Measurements from ENCODE around the gene PHF5A. TPM values are rescaled to one million over a fixed set of nuclear protein-coding genes. Genes with fewer than 3 reads are reported as not detected.

Gene PHF5A
- total and polyA plus RNA-seq, 11 donors: 13.4 to 49.9 (median 20.5) TPM

DNA sequence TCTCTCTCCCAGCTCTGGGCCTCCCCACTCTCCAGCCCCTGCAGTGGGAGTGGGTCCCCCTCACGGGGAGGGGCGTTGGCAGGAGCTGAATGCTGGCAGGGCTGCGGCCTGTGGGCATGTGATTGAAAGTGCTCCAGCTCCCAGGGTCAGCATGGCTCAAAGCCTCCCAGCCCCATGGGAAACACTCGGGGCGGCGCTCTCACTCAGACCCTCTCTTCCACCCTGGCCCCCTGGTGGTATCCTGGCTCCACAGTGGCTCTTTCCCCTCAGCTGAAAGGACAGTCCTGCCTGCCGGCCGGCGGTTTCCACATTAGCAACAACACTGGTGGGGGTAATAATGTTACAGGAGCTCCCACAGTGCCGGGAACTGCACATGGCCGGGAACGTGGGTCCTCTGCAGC lies 40.3 kb upstream of the PHF5A start:
- ATAC-seq: peak; percentile 16 to 59 (median 45)
- WGBS, 4 donors: 35 to 75% (median 46%) methylated on average over 3 to 12 of the region's 12 CpGs
- peaks cover 0 to 88% (median 65%) of the 10 kb centered on the region in 9 donors for H3K36me3 ChIP-seq
- peaks cover 0 to 99% (median 46%) of the 10 kb centered on the region in 12 donors for H3K4me1 ChIP-seq
- no peaks in the 10 kb centered on the region for H3K27me3 ChIP-seq
- H3K27ac ChIP-seq: peak overlapping the region in 10 of 12 donors; percentile 8 to 89 (median 62)
- H3K9me3 ChIP-seq: no peaks in the 10 kb centered on the region
- intact Hi-C loops (cut with DNase I): loop anchor here in 4 of 10 donors (5.0 kb wide), 1 partner anchor 36 kb away; no protein-coding TSS in a partner anchor
- DNase-seq: peak in 4 of 5 donors; percentile 56 to 74 (median 63)
- H3K4me3 ChIP-seq: no peak overlapping the region
- TF ChIP-seq POLR2A (IDR thresholded peaks at IDR 0.05): no peak
- TF ChIP-seq, protein P1, sequence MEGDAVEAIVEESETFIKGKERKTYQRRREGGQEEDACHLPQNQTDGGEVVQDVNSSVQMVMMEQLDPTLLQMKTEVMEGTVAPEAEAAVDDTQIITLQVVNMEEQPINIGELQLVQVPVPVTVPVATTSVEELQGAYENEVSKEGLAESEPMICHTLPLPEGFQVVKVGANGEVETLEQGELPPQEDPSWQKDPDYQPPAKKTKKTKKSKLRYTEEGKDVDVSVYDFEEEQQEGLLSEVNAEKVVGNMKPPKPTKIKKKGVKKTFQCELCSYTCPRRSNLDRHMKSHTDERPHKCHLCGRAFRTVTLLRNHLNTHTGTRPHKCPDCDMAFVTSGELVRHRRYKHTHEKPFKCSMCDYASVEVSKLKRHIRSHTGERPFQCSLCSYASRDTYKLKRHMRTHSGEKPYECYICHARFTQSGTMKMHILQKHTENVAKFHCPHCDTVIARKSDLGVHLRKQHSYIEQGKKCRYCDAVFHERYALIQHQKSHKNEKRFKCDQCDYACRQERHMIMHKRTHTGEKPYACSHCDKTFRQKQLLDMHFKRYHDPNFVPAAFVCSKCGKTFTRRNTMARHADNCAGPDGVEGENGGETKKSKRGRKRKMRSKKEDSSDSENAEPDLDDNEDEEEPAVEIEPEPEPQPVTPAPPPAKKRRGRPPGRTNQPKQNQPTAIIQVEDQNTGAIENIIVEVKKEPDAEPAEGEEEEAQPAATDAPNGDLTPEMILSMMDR (IDR thresholded peaks at IDR 0.05): peak in 4 of 12 donors; percentile 6 to 14 (median 13)

GRCh38 chr22:41507330-41508063 lies 39.0 kb upstream of the PHF5A start:
- no peak for ATAC-seq
- Histone ChIP-seq H3K27ac (peak overlapping the region in 9 of 12 donors; percentile 1 to 89 (median 53)), H3K9me3 (no peaks in the 10 kb centered on the region), H3K4me1 (peaks cover 0 to 90% (median 41%) of the 10 kb centered on the region in 12 donors), H3K27me3 (no peaks in the 10 kb centered on the region), H3K36me3 (peaks cover 0 to 88% (median 65%) of the 10 kb centered on the region in 9 donors), H3K4me3 (no peak overlapping the region)
- DNase-seq: no peak
- WGBS, 4 donors: 62 to 81% (median 74%) methylated on average over 13 to 23 of the region's 23 CpGs
- TF ChIP-seq, protein P1 (IDR thresholded peaks at IDR 0.05): no peak
- no peak for TF ChIP-seq POLR2A (IDR thresholded peaks at IDR 0.05)
- intact Hi-C loops (cut with DNase I): loop anchor here in 4 of 10 donors (5.0 kb wide), 1 partner anchor 35 kb away; no protein-coding TSS in a partner anchor

- 66 to 77% (median 76%) methylated on average over 10 of the region's 10 CpGs for WGBS, 4 donors
- intact Hi-C loops (cut with DNase I): loop anchor here in 4 of 10 donors (5.0 kb wide), 1 partner anchor 33 kb away; no protein-coding TSS in a partner anchor
Observed at GRCh38 chr22:41505511-41506220, 37.2 kb upstream of the PHF5A start.

More at GRCh38 chr22:41505511-41506220, 37.2 kb upstream of the PHF5A start:
- TF ChIP-seq, protein P1 (IDR thresholded peaks at IDR 0.05): no peak
- TF ChIP-seq POLR2A (IDR thresholded peaks at IDR 0.05): no peak
- Histone ChIP-seq H3K4me1 (peaks cover 0 to 89% (median 39%) of the 10 kb centered on the region in 12 donors), H3K9me3 (no peaks in the 10 kb centered on the region), H3K27me3 (no peaks in the 10 kb centered on the region), H3K36me3 (peaks cover 0 to 90% (median 68%) of the 10 kb centered on the region in 9 donors), H3K27ac (peak overlapping the region in 5 of 12 donors; percentile 34 to 89 (median 50)), H3K4me3 (no peak overlapping the region)
- DNase-seq (no peak), ATAC-seq (no peak)
